PC-3 (cell line): Measurements from ENCODE around the gene GPS1. TPM values are rescaled to one million over a fixed set of nuclear protein-coding genes. Genes with fewer than 3 reads are reported as not detected.

Experiments
- ATAC-seq: fragments of 200-7000 bp; cut with Tn5 transposase; 2 replicates; pipeline ENCODE4 v1.9.1; 2020; ENCODE audit warnings: mild to moderate bottlenecking, moderate library complexity
- BruUV-seq: library from RNA; stranded (reverse); fragments of 400-500 nt; replicated peaks from 2 replicates; lab custom pipeline; 2021; lab: Mats Ljungman, UMichigan
- CTCF ChIA-PET: fragments of 300-600 bp; sonication (Branson Sonifier 250); formaldehyde crosslinking; loops from one replicate; lab custom pipeline; 2022; ENCODE audit warnings: antibody characterized with exemption; lab: Charles Lee
- POLR2A ChIA-PET: fragments of 300-600 bp; sonication (Branson Sonifier 250); formaldehyde crosslinking; loops from one replicate; lab custom pipeline; 2022; ENCODE audit warnings: antibody characterized with exemption; ENCODE audit not compliant: unreplicated experiment; lab: Charles Lee
- DNase-seq: peaks from one replicate; pipeline ENCODE4 v3.0.0-alpha.2; 2015
- H2AFZ ChIP-seq: fragments of 300-600 bp; sonication (generic); 2 replicates; pipeline ENCODE4 v1.6.0; 2016; ENCODE audit warnings: antibody characterized with exemption, low read length
- H3F3A ChIP-seq: fragments of 300-600 bp; sonication (generic); one replicate; pipeline ENCODE4 v1.6.0; 2017; ENCODE audit warnings: antibody characterized with exemption, low read length, control low read depth, mild to moderate bottlenecking; ENCODE audit not compliant: unreplicated experiment
- H3K27ac ChIP-seq: fragments of 300-600 bp; sonication (generic); 2 replicates; pipeline ENCODE4 v1.5.1; 2016; ENCODE audit warnings: mild to moderate bottlenecking, low read length
- H3K27me3 ChIP-seq: fragments of 300-600 bp; sonication (generic); 2 replicates; pipeline ENCODE4 v1.6.1; 2016; ENCODE audit warnings: low read length, mixed read lengths
- H3K36me3 ChIP-seq: fragments of 300-600 bp; sonication (generic); 2 replicates; pipeline ENCODE4 v1.6.1; 2016; ENCODE audit warnings: low read depth, mixed run types, low read length, mixed read lengths
- H3K4me1 ChIP-seq: fragments of 300-600 bp; sonication (generic); 2 replicates; pipeline ENCODE4 v1.5.1; 2016; ENCODE audit warnings: low read length; ENCODE audit not compliant: insufficient read depth
- H3K4me2 ChIP-seq: fragments of 300-600 bp; sonication (generic); 2 replicates; pipeline ENCODE4 v1.6.0; 2016; ENCODE audit warnings: low read length
- H3K4me3 ChIP-seq: fragments of 300-600 bp; sonication (generic); 2 replicates; pipeline ENCODE4 v1.5.1; 2016; ENCODE audit warnings: mild to moderate bottlenecking, low read length, mixed read lengths
- H3K79me2 ChIP-seq: fragments of 300-600 bp; sonication (generic); 2 replicates; pipeline ENCODE4 v1.6.1; 2017; ENCODE audit warnings: low read length, mixed read lengths
- H3K9ac ChIP-seq: fragments of 300-600 bp; sonication (generic); 2 replicates; pipeline ENCODE4 v1.6.0; 2016; ENCODE audit warnings: mild to moderate bottlenecking, low read length
- H3K9me2 ChIP-seq: fragments of 300-600 bp; sonication (generic); replicated peaks from 2 replicates; pipeline ENCODE4 v1.6.1; 2016; ENCODE audit warnings: mixed run types, low read length, mixed read lengths
- H3K9me3 ChIP-seq: fragments of 300-600 bp; sonication (generic); 2 replicates; pipeline ENCODE4 v1.6.1; 2016; ENCODE audit warnings: low read length, mixed read lengths
- H4K20me1 ChIP-seq: fragments of 300-600 bp; sonication (generic); 2 replicates; pipeline ENCODE4 v1.6.1; 2016; ENCODE audit warnings: low read length, mixed read lengths
- EZH2 ChIP-seq: fragments of 300-600 bp; sonication (generic); IDR thresholded peaks from one replicate; pipeline ENCODE4 v1.6.1; 2017; ENCODE audit warnings: antibody characterized with exemption, mild to moderate bottlenecking, low read length; ENCODE audit not compliant: unreplicated experiment
- EZH2phosphoT487 ChIP-seq: fragments of 300-600 bp; sonication (generic); IDR thresholded peaks from 2 replicates; pipeline ENCODE4 v1.6.1; 2018; ENCODE audit warnings: mild to moderate bottlenecking, antibody characterized with exemption, low read length, borderline replicate concordance
- intact Hi-C: fragments of 100-400 bp; cut with micrococcal nuclease; formaldehyde crosslinking; loops from 2 replicates; pipeline ENCODE4 v1.9.0; 2023
- total RNA-seq: library from RNA; depleted of rRNA; stranded (reverse); fragments of >200 nt; gene quantifications from 2 replicates; pipeline ENCODE4 v1.2.3, GENCODE V29; 2014
- TF ChIP-seq, protein P1 (sequence below): fragments of 300-600 bp; sonication (generic); conservative IDR thresholded peaks from 2 replicates; pipeline ENCODE4 v1.5.1; 2017; ENCODE audit warnings: antibody characterized with exemption, low read depth, mild to moderate bottlenecking, low read length

The GPS1 gene
- total RNA-seq, 1 experiment from 2014 or later: 240 TPM

DNA sequence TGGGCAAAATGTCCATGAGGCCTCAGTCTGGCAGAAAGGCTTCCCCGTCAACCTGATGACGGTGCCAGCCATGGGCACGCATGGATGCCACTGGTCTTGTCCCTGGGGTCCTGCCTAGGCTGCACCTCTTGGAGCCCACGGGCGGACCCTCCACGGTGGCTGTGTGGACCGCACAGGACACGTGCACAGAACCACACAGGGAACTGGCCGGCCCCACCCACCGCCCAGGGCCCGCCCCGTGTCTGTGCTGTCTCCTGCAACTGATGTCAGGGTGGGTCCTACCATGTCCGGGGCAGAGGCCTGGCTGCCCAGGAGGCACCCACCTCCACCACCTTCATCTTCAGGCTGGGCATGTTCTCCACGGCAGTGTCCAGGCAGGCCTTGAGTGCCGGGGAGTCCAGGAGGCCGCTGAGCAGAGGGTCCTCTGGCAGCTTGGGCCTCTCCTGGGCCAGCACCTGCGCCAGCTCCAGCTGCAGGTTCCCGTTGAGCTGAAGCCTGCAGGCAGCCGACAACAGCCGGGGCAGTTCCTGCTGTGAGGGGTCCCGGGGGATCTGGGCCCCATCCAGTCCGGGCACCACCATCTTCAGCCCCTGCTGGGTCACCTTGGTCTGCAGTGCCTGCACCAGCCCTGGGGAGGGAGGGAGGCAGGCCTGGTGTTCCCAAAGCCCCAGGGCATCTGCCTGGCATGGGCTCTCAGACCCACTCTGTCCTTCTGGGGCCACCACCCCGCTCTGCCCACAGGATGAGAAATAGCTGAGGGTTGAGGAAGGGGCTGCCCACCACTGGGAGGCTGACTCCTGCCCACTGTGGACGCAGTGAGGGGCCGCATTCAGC, 34.5 kb downstream of the GPS1 start:
- CTCF ChIA-PET: no interaction called here
- Histone ChIP-seq H3K27ac (no peak overlapping the region), H3K4me3 (no peak overlapping the region), H3K36me3 (peaks cover 79% of the 10 kb centered on the region), H3K9me2 (no peaks in the 10 kb centered on the region), H2AFZ (no peak overlapping the region), H3K9me3 (no peaks in the 10 kb centered on the region), H3K27me3 (no peaks in the 10 kb centered on the region), H3K79me2 (no peaks in the 10 kb centered on the region), H4K20me1 (peaks cover 6% of the 10 kb centered on the region; the same call in 1 of the 2 replicates), H3K4me2 (no peak overlapping the region), H3K4me1 (no peaks in the 10 kb centered on the region), H3K9ac (no peak overlapping the region), H3F3A (no peaks in the 10 kb centered on the region)
- DNase-seq (no peak), ATAC-seq (no peak)
- intact Hi-C loops: no loop called here
- TF ChIP-seq EZH2phosphoT487: no peak
- no peak for TF ChIP-seq EZH2
- TF ChIP-seq, protein P1, sequence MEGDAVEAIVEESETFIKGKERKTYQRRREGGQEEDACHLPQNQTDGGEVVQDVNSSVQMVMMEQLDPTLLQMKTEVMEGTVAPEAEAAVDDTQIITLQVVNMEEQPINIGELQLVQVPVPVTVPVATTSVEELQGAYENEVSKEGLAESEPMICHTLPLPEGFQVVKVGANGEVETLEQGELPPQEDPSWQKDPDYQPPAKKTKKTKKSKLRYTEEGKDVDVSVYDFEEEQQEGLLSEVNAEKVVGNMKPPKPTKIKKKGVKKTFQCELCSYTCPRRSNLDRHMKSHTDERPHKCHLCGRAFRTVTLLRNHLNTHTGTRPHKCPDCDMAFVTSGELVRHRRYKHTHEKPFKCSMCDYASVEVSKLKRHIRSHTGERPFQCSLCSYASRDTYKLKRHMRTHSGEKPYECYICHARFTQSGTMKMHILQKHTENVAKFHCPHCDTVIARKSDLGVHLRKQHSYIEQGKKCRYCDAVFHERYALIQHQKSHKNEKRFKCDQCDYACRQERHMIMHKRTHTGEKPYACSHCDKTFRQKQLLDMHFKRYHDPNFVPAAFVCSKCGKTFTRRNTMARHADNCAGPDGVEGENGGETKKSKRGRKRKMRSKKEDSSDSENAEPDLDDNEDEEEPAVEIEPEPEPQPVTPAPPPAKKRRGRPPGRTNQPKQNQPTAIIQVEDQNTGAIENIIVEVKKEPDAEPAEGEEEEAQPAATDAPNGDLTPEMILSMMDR: no peak
- BruUV-seq: no TSS peak
- POLR2A ChIA-PET: no interaction called here

DNA sequence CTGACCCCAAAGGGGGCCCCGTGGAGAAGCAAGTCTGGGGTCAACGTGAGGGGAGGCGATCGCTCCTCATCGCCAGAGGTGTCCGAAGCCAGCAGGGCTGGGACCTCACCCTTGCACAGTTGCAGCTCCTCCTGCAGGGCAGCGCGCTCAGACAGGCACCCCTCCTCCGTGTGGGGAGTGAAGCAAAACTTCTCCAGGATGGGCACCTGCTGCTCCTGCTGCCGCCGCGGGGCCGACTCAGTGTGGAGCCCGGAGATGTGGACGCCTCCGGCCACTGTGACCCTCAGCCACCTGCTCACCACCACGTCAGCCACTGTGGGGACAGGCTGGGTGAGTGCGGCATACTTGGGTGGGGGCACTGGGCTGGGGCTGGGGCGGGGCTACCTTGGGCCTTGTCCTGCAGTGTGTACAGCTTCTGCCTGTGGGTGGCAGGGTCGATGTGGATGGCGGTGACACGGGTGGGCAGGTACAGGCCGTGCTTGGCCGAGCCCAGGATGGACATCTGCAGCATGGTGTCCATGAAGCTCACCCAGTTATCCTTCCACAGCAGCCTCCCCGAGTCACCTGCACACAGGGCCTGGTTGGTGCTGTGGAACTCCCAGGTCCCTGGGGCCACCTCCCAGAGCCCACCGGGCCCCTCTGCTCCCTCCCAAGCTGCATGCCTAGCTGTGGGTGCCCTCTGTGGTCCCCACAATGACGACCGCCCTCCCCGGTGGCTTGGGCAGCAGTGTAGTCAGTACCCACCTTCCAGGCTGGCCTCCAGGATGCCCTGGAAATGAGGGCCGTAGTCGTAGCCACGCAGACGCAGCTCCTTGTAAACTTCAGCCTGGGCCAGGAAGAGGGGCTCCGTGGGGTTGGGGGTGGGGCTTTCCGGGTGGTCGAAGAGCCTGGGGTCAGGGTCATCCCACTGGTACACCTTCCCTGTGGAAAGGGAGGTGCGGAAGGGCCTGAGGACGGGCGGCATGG, 35.5 kb downstream of the GPS1 start:
- H3K27me3 ChIP-seq: no peaks in the 10 kb centered on the region
- no peak overlapping the region for H3K4me2 ChIP-seq
- no peaks in the 10 kb centered on the region for H3K4me1 ChIP-seq
- no TSS peak for BruUV-seq
- H2AFZ ChIP-seq: no peak overlapping the region
- no peak overlapping the region for H3K27ac ChIP-seq
- ChIA-PET POLR2A (no interaction called here), CTCF (no interaction called here)
- peaks cover 6% of the 10 kb centered on the region; the same call in 1 of the 2 replicates for H4K20me1 ChIP-seq
- H3K9me3 ChIP-seq: no peaks in the 10 kb centered on the region
- peaks cover 84% of the 10 kb centered on the region for H3K36me3 ChIP-seq
- intact Hi-C loops: no loop called here
- H3K9me2 ChIP-seq: no peaks in the 10 kb centered on the region
- TF ChIP-seq EZH2 (no peak), EZH2phosphoT487 (no peak)
- TF ChIP-seq, protein P1: no peak
- H3F3A ChIP-seq: no peaks in the 10 kb centered on the region
- no peak overlapping the region for H3K4me3 ChIP-seq
- ATAC-seq (0 out of 2 replicates have a peak, but pooled peaks have one; percentile 17), DNase-seq (no peak)
- H3K9ac ChIP-seq: no peak overlapping the region
- H3K79me2 ChIP-seq: no peaks in the 10 kb centered on the region
